Esophagus squamous epithelium (tissue), 4 donors: ENCODE data around the gene SIK3.

ENCODE experiments used
- CTCF ChIP-seq, 6 experiments: fragments of 450-650 bp in 4 of 6; fragments of 200-600 bp in 2 of 6; sonication (generic) in 2 of 6; IDR thresholded peaks; one replicate each; pipeline ENCODE4 v1.5.1; 2016 to 2019; ENCODE audit warnings: antibody characterized with exemption in 6 of 6, mild to moderate bottlenecking in 4 of 6, moderate library complexity in 4 of 6
- POLR2A ChIP-seq, 4 donors: fragments of 450-650 bp; IDR thresholded peaks; one replicate each; pipeline ENCODE4 v1.6.1; 2017; ENCODE audit warnings: antibody characterized with exemption in 4 of 4, mild to moderate bottlenecking in 4 of 4, moderate library complexity in 3 of 4

- TF ChIP-seq POLR2A (IDR thresholded peaks at IDR 0.05), result no peak
- no peak for TF ChIP-seq CTCF (IDR thresholded peaks at IDR 0.05)
Measured at GRCh38 chr11:117107701-117108590, 9.7 kb upstream of the SIK3 start.
